AG04449 (cell line): ENCODE results near the gene SLC18B1.
A peak's percentile ranks its signal among the peaks of the same experiment; 100 is the strongest.

Experiments used
- CTCF ChIA-PET: fragments of 350-600 bp; formaldehyde crosslinking; extraction: SDS; loops from one replicate; lab custom pipeline; 2021; ENCODE audit warnings: antibody characterized with exemption; lab: Yijun Ruan, JAX
- POLR2A ChIA-PET: fragments of 400-600, 350-600 bp; formaldehyde crosslinking; extraction: SDS; loops from one replicate; lab custom pipeline; 2020; ENCODE audit warnings: antibody characterized with exemption, inconsistent platforms; lab: Yijun Ruan, JAX
- DNase-seq: peaks from one replicate; pipeline ENCODE4 v3.0.0-alpha.2; 2010; ENCODE audit warnings: low read depth, low spot score
- H3K4me3 ChIP-seq: 2 replicates; pipeline ENCODE4 v1.5.1; 2011; ENCODE audit warnings: low read depth, mild to moderate bottlenecking, control low read depth, low read length
- CTCF ChIP-seq: IDR thresholded peaks from one replicate; pipeline ENCODE4 v1.5.1; 2011; ENCODE audit warnings: mild to moderate bottlenecking, moderate library complexity, low read length, control low read depth, inconsistent platforms; ENCODE audit not compliant: insufficient read depth; ENCODE audit errors: missing control alignments

The SLC18B1 gene

DNA sequence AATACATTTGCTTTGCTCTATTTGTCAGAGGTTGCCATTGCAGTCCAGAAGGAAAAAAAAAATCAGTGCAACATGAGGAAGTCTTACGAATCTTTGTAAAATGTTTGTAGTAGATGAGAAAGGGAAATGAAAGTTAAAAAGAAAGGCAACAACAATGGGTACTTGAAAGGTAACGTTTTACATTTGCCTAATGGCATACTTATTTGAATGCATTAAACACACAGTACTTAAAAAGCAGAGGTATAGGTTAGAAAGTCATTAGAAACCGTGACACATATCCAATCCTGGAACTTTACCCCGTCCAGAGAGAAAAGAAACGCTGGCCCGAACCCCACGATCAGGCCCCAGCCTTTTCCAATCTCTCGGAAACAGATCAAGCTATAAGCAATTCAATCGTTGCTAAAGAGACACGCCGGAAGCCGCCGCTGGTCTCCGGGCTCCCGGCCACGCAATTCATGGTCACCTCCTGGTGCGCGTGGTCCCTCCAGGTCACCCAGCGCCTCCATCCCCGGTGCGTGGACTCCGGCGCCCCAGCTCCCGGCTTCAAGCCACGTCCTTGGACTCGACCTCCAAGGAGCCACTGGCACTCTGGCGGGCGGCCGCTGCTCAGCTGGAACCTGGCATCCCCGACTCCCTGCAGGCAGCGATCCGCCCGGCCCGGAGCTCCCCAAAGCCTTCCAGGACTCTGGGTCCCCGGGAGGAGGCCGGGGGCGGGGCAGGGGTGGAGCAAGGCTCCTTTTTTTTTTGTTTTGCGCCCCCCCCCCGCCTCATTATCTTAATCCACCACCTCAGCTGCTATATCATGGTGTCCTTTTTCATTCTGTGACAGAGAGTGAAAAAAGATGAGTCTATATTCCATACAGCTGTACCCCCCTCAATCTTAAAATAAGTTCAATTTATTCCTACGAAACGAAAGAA lies at the start of gene SLC18B1:
TSS of gene SLC18B1 (minus strand) at position 687 of the 918 bp plus-strand sequence. CDS start at position 506, 181 bp downstream.
- POLR2A ChIA-PET, result interaction anchor here (2.0 kb wide), 1 partner anchor 16 kb away, joined by 18 read pairs; the partner anchor contains the start of gene RPS12
- no peak for DNase-seq
- CTCF ChIA-PET, result interaction anchor here (0.7 to 4.6 kb wide), 27 partner anchors 9 to 518 kb away, joined by 3 to 62 read pairs (median 4); partner anchors contain the start of genes STX7 and TAAR9
- no peak for TF ChIP-seq CTCF
- H3K4me3 ChIP-seq, result peak within 1 kb of the TSS; percentile 73

DNA sequence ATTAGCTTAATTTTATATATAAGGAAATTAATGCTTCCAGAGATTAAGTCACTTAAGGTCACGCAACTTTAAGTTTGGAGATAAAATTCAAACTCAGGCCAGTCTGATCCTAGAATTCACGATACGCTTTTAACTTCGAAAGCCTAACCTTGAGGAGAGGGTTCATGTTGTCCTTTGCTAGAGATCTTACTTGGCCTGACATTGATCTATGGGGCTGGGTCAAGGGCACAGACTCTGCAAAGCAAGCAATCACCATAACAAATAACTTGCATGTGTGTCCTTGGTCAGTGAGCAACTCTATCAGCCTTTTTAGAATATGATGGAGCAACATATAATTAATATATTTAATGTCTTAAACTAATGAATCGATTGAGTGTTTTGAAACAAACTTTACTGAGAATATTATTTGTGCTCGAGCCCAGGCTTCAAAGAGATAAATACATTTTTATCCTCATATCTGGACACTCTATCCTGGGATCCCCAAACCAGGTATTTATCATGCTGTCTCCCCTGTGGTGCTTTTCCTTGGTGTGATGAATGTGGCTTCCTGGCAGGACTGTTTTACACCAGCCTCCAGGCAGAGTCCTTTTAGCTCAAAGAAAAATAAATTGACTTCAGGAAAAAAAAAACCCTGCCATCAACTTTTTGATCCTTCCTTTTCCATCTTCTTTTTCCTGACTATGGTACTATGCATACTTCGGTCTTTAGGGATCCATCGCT lies 45.0 kb upstream of the SLC18B1 start:
- DNase-seq, result no peak
- no peak for TF ChIP-seq CTCF
- CTCF ChIA-PET, result interaction anchor here (1.0 kb wide), 2 partner anchors 13 to 20 kb away, joined by 3 read pairs; no protein-coding TSS in a partner anchor
- POLR2A ChIA-PET, result no interaction called here
- no peak overlapping the region for H3K4me3 ChIP-seq

DNA sequence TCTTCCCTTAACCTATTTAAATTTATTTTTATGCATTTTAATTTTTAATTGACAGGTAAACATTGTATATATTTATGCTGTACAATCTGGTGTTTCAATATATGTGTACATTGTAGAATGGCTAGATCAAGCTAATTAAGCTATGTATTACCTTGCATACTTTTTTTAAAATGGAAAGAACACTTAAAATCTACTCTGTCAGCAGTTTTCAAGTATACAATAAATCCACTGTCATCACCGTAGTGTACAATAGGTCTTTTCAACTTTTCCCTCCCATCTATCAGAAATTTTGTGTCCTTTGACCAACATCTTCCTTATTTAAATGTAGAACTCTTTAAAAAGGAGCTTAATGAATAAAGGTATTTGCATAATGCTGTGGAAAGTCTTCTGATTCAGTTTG lies 43.5 kb upstream of the SLC18B1 start:
- no peak overlapping the region for H3K4me3 ChIP-seq
- POLR2A ChIA-PET, result no interaction called here
- CTCF ChIA-PET, result no interaction called here
- no peak for TF ChIP-seq CTCF
- DNase-seq, result no peak

DNA sequence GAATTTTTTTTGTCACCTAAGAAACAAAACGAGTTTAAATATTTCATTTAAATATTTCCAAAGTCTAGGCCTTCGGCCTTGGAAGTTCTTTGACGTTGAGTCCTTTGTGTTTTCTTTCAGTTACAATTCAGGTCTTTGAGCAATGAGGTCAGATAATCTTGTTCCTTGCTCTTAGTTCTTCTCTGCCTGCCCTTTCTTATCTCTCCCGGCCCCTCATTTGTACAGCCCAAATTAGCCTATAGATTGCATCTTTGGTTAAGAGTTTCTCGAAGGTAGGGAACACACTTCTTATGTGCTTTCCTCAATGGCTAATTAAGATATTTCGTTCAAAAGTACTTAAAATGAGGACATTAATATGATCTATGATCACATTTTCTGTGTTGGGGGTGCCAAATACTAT lies 34.5 kb upstream of the SLC18B1 start:
- ChIA-PET POLR2A (no interaction called here), CTCF (no interaction called here)
- no peak for DNase-seq
- TF ChIP-seq CTCF, result no peak
- H3K4me3 ChIP-seq, result no peak overlapping the region

GRCh38 chr6:132830334-132830751 lies 31.9 kb upstream of the SLC18B1 start:
- TF ChIP-seq CTCF, result peak; percentile 17
- H3K4me3 ChIP-seq, result no peak overlapping the region
- POLR2A ChIA-PET, result no interaction called here
- CTCF ChIA-PET, result interaction anchor here (0.6 to 2.3 kb wide), 21 partner anchors 10 to 1093 kb away, joined by 3 to 14 read pairs (median 4); no protein-coding TSS in a partner anchor
- DNase-seq, result no peak
